ENCODE data around the gene PEAR1.

DNA sequence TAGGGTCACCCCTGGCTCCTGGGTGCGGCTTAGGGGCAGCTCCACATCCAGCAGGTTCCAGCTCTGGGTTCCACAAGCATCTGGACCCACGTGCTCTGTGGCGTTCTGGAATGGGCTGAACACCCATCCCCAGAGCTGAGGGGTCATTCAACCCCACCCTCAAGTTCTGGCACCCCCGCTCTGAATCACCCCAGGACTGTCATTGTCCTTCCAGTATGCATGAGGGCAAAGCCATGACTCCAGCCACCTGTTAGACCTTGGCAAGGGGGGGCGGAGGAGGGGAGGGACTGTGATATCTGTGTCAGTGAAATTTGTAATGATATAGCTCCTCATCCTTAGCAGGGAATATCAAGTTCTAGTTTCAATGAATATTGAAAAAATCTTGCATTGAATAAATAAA is 46.9 kb upstream of the PEAR1 start:
- TF ChIP-seq POLR2A (IDR thresholded peaks at IDR 0.05) (no peak), EP300 (IDR thresholded peaks at IDR 0.05) (no peak), POLR2AphosphoS5 (IDR thresholded peaks at IDR 0.05) (no peak)
- TF ChIP-seq, protein P1, sequence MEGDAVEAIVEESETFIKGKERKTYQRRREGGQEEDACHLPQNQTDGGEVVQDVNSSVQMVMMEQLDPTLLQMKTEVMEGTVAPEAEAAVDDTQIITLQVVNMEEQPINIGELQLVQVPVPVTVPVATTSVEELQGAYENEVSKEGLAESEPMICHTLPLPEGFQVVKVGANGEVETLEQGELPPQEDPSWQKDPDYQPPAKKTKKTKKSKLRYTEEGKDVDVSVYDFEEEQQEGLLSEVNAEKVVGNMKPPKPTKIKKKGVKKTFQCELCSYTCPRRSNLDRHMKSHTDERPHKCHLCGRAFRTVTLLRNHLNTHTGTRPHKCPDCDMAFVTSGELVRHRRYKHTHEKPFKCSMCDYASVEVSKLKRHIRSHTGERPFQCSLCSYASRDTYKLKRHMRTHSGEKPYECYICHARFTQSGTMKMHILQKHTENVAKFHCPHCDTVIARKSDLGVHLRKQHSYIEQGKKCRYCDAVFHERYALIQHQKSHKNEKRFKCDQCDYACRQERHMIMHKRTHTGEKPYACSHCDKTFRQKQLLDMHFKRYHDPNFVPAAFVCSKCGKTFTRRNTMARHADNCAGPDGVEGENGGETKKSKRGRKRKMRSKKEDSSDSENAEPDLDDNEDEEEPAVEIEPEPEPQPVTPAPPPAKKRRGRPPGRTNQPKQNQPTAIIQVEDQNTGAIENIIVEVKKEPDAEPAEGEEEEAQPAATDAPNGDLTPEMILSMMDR (IDR thresholded peaks at IDR 0.05): no peak
